Muscle layer of colon (tissue), 2 donors: ENCODE data around the gene TECPR1.
A peak's percentile ranks its signal among the peaks of the same experiment; 100 is the strongest.

ENCODE experiments used
- H3K27ac ChIP-seq: one replicate; pipeline ENCODE4 v1.7.0; 2013; ENCODE audit warnings: low read depth, mild to moderate bottlenecking, low read length, moderate library complexity
- H3K27me3 ChIP-seq, 2 donors: one replicate each; pipeline ENCODE4 v1.7.0; 2013; ENCODE audit warnings: low read length in 2 of 2, mild to moderate bottlenecking in 2 of 2; ENCODE audit not compliant: insufficient read depth in 2 of 2, control insufficient read depth in 1 of 2
- H3K36me3 ChIP-seq: one replicate; pipeline ENCODE4 v1.7.0; 2013; ENCODE audit warnings: mild to moderate bottlenecking, low read length; ENCODE audit not compliant: insufficient read depth
- H3K4me1 ChIP-seq: one replicate; pipeline ENCODE4 v1.7.0; 2013; ENCODE audit warnings: mild to moderate bottlenecking, low read length; ENCODE audit not compliant: insufficient read depth
- H3K4me3 ChIP-seq, 2 donors: one replicate each; pipeline ENCODE4 v1.7.0; 2013; ENCODE audit warnings: low read length in 2 of 2, low read depth in 1 of 2, mild to moderate bottlenecking in 1 of 2, moderate library complexity in 1 of 2
- H3K9ac ChIP-seq: one replicate; pipeline ENCODE4 v1.7.0; 2013; ENCODE audit warnings: low read length
- H3K9me3 ChIP-seq: one replicate; pipeline ENCODE4 v1.7.0; 2013; ENCODE audit warnings: mild to moderate bottlenecking, low read length
- donor health status: abdominal sarcoma.
- donor health status: Adenocarcinoma of cecum.

TECPR1 gene

GRCh38 chr7:98256431-98256830 lies 4.4 kb upstream of the TECPR1 start:
- Histone ChIP-seq H3K27ac (no peak overlapping the region), H3K4me1 (peaks cover 8% of the 10 kb centered on the region), H3K36me3 (peaks cover 5% of the 10 kb centered on the region), H3K4me3 (no peak overlapping the region), H3K27me3 (no peaks in the 10 kb centered on the region), H3K9me3 (no peaks in the 10 kb centered on the region), H3K9ac (no peak overlapping the region)

DNA sequence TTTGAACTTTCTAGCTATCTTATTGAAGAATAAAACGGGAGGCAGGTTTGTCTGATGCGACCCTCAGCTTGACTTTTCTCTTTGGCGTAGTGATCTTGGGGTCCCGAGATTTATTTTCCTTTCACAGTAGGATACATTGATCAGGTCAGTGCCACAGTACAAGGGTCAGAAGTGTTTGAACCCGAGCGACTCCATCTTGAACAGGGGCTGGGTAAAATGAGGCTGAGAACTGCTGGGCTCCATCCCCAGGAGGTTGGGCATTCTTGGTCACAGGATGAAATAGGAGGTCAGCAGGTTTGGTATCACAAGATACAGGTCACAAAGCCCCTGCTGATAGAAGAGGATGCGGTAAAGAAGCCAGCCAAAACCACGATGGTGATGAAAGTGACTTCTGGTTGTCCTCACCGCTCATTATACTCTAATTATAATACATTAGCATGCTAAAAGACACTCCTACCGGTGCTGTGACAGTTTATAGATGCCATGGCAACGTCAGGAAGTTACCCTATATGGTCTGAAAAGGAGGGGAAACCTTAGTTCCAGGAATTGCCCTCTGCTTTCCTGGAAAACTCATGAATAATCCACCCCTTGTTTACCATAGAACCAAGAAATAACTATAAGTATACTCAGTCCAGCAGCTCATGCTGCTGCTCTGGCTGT lies 3.0 kb upstream of the TECPR1 start:
- peaks cover 16% of the 10 kb centered on the region for H3K4me1 ChIP-seq
- H3K36me3 ChIP-seq = peaks cover 5% of the 10 kb centered on the region
- H3K9me3 ChIP-seq = no peaks in the 10 kb centered on the region
- no peak overlapping the region for H3K27ac ChIP-seq
- H3K4me3 ChIP-seq = no peak overlapping the region
- H3K27me3 ChIP-seq = no peaks in the 10 kb centered on the region
- H3K9ac ChIP-seq = no peak overlapping the region

GRCh38 chr7:98254516-98254915 lies 2.5 kb upstream of the TECPR1 start:
- Histone ChIP-seq H3K27ac (no peak overlapping the region), H3K9me3 (no peaks in the 10 kb centered on the region), H3K36me3 (peaks cover 5% of the 10 kb centered on the region), H3K4me1 (peaks cover 16% of the 10 kb centered on the region), H3K4me3 (no peak overlapping the region), H3K27me3 (no peaks in the 10 kb centered on the region), H3K9ac (no peak overlapping the region)

GRCh38 chr7:98252425-98253054 lies 508 bp upstream of the TECPR1 start:
- H3K4me3 ChIP-seq = peak overlapping the region; percentile 58 to 96
- peak overlapping the region; percentile 68 for H3K27ac ChIP-seq
- H3K9me3 ChIP-seq = no peaks in the 10 kb centered on the region
- H3K4me1 ChIP-seq = peaks cover 16% of the 10 kb centered on the region
- H3K36me3 ChIP-seq = peaks cover 5% of the 10 kb centered on the region
- H3K9ac ChIP-seq = no peak overlapping the region
- H3K27me3 ChIP-seq = no peaks in the 10 kb centered on the region

GRCh38 chr7:98251231-98251600 lies 816 bp downstream of the TECPR1 start:
- peaks cover 16% of the 10 kb centered on the region for H3K4me1 ChIP-seq
- peak overlapping the region; percentile 35 for H3K9ac ChIP-seq
- H3K4me3 ChIP-seq = peak overlapping the region; percentile 58 to 96
- no peaks in the 10 kb centered on the region for H3K27me3 ChIP-seq
- H3K27ac ChIP-seq = peak overlapping the region; percentile 88
- H3K9me3 ChIP-seq = no peaks in the 10 kb centered on the region
- H3K36me3 ChIP-seq = no peaks in the 10 kb centered on the region

DNA sequence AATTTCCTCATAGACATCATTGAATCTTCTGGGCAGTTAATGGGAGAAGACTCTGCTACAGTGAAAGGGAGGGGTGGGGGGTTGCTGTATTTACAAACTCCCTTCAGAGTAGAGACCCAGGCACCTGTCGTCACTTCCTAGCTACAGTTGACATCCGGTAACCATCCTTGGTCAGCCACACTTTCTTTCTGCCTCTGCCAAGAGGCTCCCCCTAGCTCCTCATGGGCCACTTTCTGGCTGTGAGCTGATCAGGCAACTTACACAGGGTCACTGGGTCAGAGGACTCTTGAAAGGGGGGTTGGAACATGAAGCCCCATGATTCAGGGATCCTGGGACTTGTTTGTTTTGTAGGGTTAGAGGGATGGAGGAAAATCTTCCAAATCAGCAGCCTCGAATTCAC lies 1.2 kb downstream of the TECPR1 start:
- Histone ChIP-seq H3K27ac (no peak overlapping the region), H3K4me3 (peak overlapping the region in 1 of 2 donors; percentile 58), H3K9ac (no peak overlapping the region), H3K9me3 (no peaks in the 10 kb centered on the region), H3K27me3 (no peaks in the 10 kb centered on the region), H3K36me3 (no peaks in the 10 kb centered on the region), H3K4me1 (peaks cover 16% of the 10 kb centered on the region)

- Histone ChIP-seq H3K9ac (no peak overlapping the region), H3K4me1 (peaks cover 16% of the 10 kb centered on the region), H3K27ac (no peak overlapping the region), H3K9me3 (no peaks in the 10 kb centered on the region), H3K27me3 (no peaks in the 10 kb centered on the region), H3K4me3 (no peak overlapping the region), H3K36me3 (peaks cover 3% of the 10 kb centered on the region)
Observed at GRCh38 chr7:98249106-98249505, 2.9 kb downstream of the TECPR1 start.

- Histone ChIP-seq H3K4me3 (no peak overlapping the region), H3K4me1 (peaks cover 15% of the 10 kb centered on the region), H3K9me3 (no peaks in the 10 kb centered on the region), H3K9ac (no peak overlapping the region), H3K27ac (no peak overlapping the region), H3K36me3 (peaks cover 4% of the 10 kb centered on the region), H3K27me3 (no peaks in the 10 kb centered on the region)
Observed at GRCh38 chr7:98248156-98248555, 3.9 kb downstream of the TECPR1 start.

DNA sequence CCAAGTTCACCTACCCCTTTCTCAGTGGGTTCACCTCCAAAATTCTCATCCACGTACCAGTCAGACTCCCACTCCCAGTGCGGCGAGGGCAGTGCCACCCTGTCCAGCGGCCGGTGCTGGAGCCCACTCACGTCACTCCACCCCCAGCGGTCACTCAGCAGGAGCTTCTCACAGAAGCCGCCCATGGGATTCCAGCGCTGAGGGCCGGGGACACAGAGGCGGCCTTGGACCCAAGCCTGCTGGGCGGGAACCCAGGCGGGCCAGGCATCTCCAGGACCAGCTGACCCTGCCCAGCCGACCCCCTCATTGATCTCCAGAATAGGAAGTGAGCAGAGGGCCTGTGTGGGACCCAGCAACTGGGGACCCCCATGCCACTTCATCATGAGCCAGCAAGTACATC lies 7.2 kb downstream of the TECPR1 start:
- no peaks in the 10 kb centered on the region for H3K4me1 ChIP-seq
- peaks cover 4% of the 10 kb centered on the region for H3K36me3 ChIP-seq
- H3K9ac ChIP-seq = no peak overlapping the region
- H3K27ac ChIP-seq = no peak overlapping the region
- H3K4me3 ChIP-seq = no peak overlapping the region
- no peaks in the 10 kb centered on the region for H3K9me3 ChIP-seq
- no peaks in the 10 kb centered on the region for H3K27me3 ChIP-seq

DNA sequence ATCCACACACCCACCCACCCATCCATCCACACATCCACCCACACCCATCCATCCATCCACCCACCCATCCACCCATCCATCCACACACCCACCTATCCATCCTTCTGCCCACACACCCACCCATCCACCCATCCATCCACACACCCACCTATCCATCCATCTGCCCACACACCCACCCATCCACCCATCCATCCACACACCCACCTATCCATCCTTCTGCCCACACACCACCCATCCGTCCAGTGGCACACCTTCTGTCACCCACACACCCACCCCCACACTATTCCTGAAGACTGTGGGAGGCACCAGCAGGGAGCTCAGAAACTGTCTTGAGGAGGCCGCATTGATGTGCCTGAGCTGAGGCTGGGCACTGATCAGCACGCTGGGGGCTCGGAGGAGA lies 9.1 kb downstream of the TECPR1 start:
- no peak overlapping the region for H3K9ac ChIP-seq
- no peaks in the 10 kb centered on the region for H3K4me1 ChIP-seq
- no peaks in the 10 kb centered on the region for H3K27me3 ChIP-seq
- H3K27ac ChIP-seq = no peak overlapping the region
- peaks cover 15% of the 10 kb centered on the region for H3K36me3 ChIP-seq
- H3K9me3 ChIP-seq = no peaks in the 10 kb centered on the region
- H3K4me3 ChIP-seq = no peak overlapping the region

DNA sequence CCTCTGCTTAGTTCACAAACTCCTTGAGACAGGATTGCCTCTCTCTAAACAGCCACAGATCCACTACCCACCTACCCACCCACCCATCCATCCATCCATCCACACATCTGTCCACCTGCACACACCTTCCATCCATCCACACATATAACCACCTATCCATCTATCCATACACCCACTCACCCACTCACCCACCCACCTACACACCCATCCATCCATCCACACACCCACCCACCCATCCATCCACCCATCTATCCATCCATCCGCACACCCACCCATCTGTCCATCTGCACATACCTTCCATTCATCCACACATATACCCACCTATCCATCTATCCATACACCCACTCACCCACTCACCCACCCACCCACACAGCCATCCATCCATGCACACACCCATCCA lies 9.7 kb downstream of the TECPR1 start:
- Histone ChIP-seq H3K9me3 (no peaks in the 10 kb centered on the region), H3K9ac (no peak overlapping the region), H3K36me3 (peaks cover 15% of the 10 kb centered on the region), H3K4me3 (no peak overlapping the region), H3K27ac (no peak overlapping the region), H3K4me1 (no peaks in the 10 kb centered on the region), H3K27me3 (no peaks in the 10 kb centered on the region)

- H3K27ac ChIP-seq = no peak overlapping the region
- no peaks in the 10 kb centered on the region for H3K27me3 ChIP-seq
- H3K36me3 ChIP-seq = peaks cover 15% of the 10 kb centered on the region
- no peaks in the 10 kb centered on the region for H3K9me3 ChIP-seq
- H3K4me3 ChIP-seq = no peak overlapping the region
- H3K9ac ChIP-seq = no peak overlapping the region
- no peaks in the 10 kb centered on the region for H3K4me1 ChIP-seq
Observed at GRCh38 chr7:98241674-98242241, 10.3 kb downstream of the TECPR1 start.
